GM12891 (cell line): ENCODE measurements around the gene TMC6.

Experiments
- PAX5 ChIP-seq: IDR thresholded peaks from 2 replicates; pipeline ENCODE4 v1.6.1; 2011; ENCODE audit warnings: low read length, moderate library complexity, mild to moderate bottlenecking; ENCODE audit not compliant: insufficient read depth, severe bottlenecking
- POLR2A ChIP-seq: IDR thresholded peaks from 2 replicates; pipeline ENCODE4 v1.6.1; 2011; ENCODE audit warnings: low read depth, low read length, control low read depth
- POLR2AphosphoS5 ChIP-seq: IDR thresholded peaks from 2 replicates; pipeline ENCODE4 v1.6.1; 2011; ENCODE audit warnings: low read depth, low read length, control low read depth
- POU2F2 ChIP-seq: IDR thresholded peaks from 2 replicates; pipeline ENCODE4 v1.6.1; 2011; ENCODE audit warnings: low read depth, mild to moderate bottlenecking, control low read depth, low read length, moderate library complexity
- SPI1 ChIP-seq: IDR thresholded peaks from 2 replicates; pipeline ENCODE4 v1.6.1; 2011; ENCODE audit warnings: low read depth, low read length, control low read depth
- TAF1 ChIP-seq: IDR thresholded peaks from 2 replicates; pipeline ENCODE4 v1.6.1; 2011; ENCODE audit warnings: low read depth, low read length, control low read depth

GRCh38 chr17:78123258-78123929 is 5.2 kb downstream of the TMC6 start:
- TF ChIP-seq POLR2A (no peak), POLR2AphosphoS5 (no peak), TAF1 (no peak), SPI1 (no peak), PAX5 (no peak), POU2F2 (no peak)
